Measurements from ENCODE around the gene LTBP2.

GRCh38 chr14:74503938-74504335, 108.1 kb downstream of the LTBP2 start:
- TF ChIP-seq EP300 (IDR thresholded peaks at IDR 0.05) (no peak), CTCF (IDR thresholded peaks at IDR 0.05) (no peak), POLR2A (IDR thresholded peaks at IDR 0.05) (no peak), POLR2AphosphoS5 (IDR thresholded peaks at IDR 0.05) (no peak)

Data from sigmoid colon (tissue), 4 donors.